Mucosa of stomach (tissue), 1 donor: Measurements from ENCODE around the gene EEF1AKMT2.
"Not testable (repeated sequence)": the region's sequence is repeated elsewhere in the genome, so short reads cannot be mapped to it uniquely, and the experiment has no call there.

ENCODE experiments used
- H3K27me3 ChIP-seq: one replicate; pipeline ENCODE4 v1.7.0; 2013; ENCODE audit warnings: mild to moderate bottlenecking, low read length; ENCODE audit not compliant: control insufficient read depth, insufficient read depth
- H3K36me3 ChIP-seq: one replicate; pipeline ENCODE4 v1.7.0; 2013; ENCODE audit warnings: low read length; ENCODE audit not compliant: control insufficient read depth, insufficient read depth
- H3K4me1 ChIP-seq: one replicate; pipeline ENCODE4 v1.7.0; 2013; ENCODE audit warnings: mild to moderate bottlenecking, low read length; ENCODE audit not compliant: control insufficient read depth, insufficient read depth
- H3K4me3 ChIP-seq: one replicate; pipeline ENCODE4 v1.7.0; 2013; ENCODE audit warnings: low read length
- H3K9ac ChIP-seq: one replicate; pipeline ENCODE4 v1.7.0; 2013; ENCODE audit warnings: mild to moderate bottlenecking, low read length, moderate library complexity
- H3K9me3 ChIP-seq: one replicate; pipeline ENCODE4 v1.7.0; 2013; ENCODE audit warnings: mild to moderate bottlenecking, low read length, moderate library complexity; ENCODE audit not compliant: control insufficient read depth
- donor health status: Pancreatic carcinoma.

The EEF1AKMT2 gene

DNA sequence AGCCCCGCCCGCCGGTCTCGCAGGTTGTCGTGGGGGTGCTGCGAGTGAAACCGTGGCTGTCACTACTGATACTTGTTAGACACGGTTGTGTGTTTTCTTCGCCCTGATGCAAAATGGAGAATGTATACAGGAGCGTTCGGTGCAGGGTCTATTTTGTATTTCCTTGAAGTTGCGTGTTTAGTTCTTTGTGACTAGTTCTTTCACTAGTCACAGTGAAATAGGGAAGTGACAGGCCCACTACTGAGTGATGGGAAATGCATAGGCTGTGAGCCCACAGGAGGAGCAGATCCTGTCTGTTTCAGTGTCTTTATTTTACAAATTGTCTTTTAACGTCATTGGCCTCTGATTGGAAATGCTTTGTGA lies 10.6 kb upstream of the EEF1AKMT2 start:
- Histone ChIP-seq H3K27me3 (no peaks in the 10 kb centered on the region), H3K4me1 (peaks cover 19% of the 10 kb centered on the region), H3K36me3 (no peaks in the 10 kb centered on the region), H3K4me3 (peak overlapping the region; percentile 75), H3K9ac (peak overlapping the region; percentile 97), H3K9me3 (no peaks in the 10 kb centered on the region)

DNA sequence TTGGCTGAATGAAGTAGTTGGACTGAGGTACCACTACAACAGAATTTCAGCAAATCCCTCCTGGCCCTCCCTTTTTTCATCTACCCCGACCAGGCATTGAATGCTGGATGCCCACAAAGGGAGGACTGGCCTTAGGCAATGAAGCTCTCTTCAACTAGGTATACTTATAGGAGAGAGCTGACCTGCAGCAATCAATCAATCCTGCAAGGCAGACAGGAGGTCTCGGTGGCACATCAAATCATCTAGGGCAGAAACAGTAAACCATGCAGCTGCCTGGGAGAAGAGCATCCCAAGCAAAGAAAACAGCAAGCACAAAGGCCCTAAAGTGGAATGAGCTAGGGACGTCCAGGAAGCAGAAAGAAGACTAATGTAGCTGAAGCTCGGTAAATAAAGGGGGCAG lies 7.5 kb upstream of the EEF1AKMT2 start:
- no peaks in the 10 kb centered on the region for H3K36me3 ChIP-seq
- no peak overlapping the region for H3K9ac ChIP-seq
- H3K9me3 ChIP-seq: no peaks in the 10 kb centered on the region
- H3K27me3 ChIP-seq: no peaks in the 10 kb centered on the region
- H3K4me3 ChIP-seq: no peak overlapping the region
- H3K4me1 ChIP-seq: peaks cover 19% of the 10 kb centered on the region

DNA sequence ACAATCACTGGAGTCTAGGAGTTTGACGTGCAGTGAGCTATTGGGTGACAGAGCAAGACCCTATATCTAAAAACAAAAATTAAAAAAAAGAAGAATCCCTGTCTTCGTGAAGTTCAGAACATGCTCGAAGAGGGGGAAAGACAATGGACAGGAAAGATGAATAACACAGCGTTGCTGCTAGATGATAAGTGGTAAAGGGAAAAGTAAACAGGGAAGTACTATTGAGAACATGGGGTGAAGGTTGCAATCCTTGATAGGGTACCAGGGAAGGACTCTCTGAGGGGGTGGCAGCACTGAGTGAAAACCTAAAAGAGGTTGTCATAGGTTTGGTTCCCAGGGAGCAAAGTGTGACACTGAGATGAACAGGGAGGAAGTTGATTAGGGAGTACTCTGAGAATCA lies 7.1 kb upstream of the EEF1AKMT2 start:
- no peak overlapping the region for H3K9ac ChIP-seq
- no peaks in the 10 kb centered on the region for H3K27me3 ChIP-seq
- H3K9me3 ChIP-seq: no peaks in the 10 kb centered on the region
- H3K4me1 ChIP-seq: peaks cover 19% of the 10 kb centered on the region
- H3K4me3 ChIP-seq: no peak overlapping the region
- H3K36me3 ChIP-seq: no peaks in the 10 kb centered on the region

DNA sequence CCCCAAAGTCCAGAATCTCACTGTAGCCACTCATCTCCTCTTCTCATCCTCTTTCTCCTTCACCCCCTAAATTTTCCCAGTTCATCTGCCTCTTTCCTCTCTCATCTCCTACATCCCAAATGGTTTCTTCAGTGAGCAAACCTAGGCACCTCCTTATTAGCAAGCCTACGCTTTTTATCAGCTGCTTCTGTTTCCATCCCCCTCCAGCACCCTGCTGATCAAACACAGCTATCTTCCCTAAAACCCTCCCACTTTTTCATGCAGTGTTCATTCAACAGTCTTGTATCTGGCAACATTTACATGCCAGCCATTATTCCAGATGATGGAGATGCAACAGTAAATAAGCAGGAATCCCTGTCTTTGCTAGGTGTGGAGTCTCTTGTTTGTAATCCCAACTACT lies 6.7 kb upstream of the EEF1AKMT2 start:
- Histone ChIP-seq H3K4me1 (peaks cover 19% of the 10 kb centered on the region), H3K9ac (no peak overlapping the region), H3K9me3 (no peaks in the 10 kb centered on the region), H3K27me3 (no peaks in the 10 kb centered on the region), H3K4me3 (no peak overlapping the region), H3K36me3 (no peaks in the 10 kb centered on the region)

DNA sequence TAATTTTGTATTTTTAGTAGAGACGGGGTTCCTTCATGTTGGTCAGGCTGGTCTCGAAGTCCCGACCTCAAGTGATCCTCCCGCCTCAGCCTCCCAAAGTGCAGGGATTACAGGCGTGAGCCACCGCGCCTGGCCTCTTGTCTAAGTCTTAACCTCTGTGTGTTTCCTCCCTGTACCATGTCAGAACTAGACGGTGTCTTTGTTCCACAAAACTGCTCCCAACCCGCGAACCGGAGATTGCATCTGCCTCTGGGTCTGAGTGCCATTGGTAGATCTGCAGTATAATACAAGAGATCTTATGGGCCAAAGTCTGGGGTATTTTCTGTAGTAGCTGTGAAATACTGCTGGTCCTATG lies 1.3 kb upstream of the EEF1AKMT2 start:
- Histone ChIP-seq H3K9ac (no peak overlapping the region), H3K9me3 (no peaks in the 10 kb centered on the region), H3K27me3 (no peaks in the 10 kb centered on the region), H3K4me1 (no peaks in the 10 kb centered on the region), H3K4me3 (no peak overlapping the region), H3K36me3 (no peaks in the 10 kb centered on the region)

DNA sequence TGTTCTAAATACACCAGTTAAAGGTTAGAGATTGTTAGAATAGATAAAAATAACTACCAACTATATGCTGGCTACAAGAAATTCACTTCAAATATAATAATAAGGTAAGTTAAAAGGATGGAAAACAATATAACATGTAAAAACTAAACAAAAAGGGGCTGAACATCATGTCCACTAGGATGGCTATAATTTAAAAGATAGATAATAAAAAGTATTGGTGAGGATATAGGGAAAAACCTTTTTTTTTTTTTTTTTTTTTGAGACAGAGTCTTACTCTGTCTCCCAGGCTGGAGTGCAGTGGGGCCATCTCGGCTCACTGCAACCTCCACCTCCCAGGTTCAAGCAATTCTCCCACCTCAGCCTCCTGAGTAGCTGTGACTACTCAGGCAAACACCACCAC lies 8.8 kb downstream of the EEF1AKMT2 start:
- not testable (repeated sequence) for H3K36me3 ChIP-seq, H3K4me3 ChIP-seq, H3K9me3 ChIP-seq, H3K4me1 ChIP-seq, H3K27me3 ChIP-seq, H3K9ac ChIP-seq

DNA sequence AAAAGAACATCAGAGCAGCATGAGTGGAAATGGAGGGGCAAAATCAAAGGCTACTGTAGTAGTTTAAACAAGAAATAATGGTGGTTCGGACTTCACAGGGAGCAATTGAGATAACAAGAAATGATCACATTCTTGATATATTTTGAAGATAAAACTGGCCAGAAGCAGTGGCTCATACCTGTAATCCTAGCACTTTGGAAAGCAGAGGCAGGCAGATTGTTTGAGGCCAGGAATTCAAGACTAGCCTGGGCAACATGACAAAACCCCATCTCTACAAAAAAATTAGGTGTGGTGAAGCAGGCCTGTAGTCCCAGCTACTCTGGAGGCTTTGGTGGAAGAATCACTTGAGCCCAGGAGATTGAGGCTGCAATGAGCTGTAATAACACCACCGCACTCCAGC lies 22.9 kb downstream of the EEF1AKMT2 start:
- Histone ChIP-seq H3K36me3 (no peaks in the 10 kb centered on the region), H3K4me1 (no peaks in the 10 kb centered on the region), H3K4me3 (no peak overlapping the region), H3K27me3 (no peaks in the 10 kb centered on the region), H3K9ac (no peak overlapping the region), H3K9me3 (no peaks in the 10 kb centered on the region)

DNA sequence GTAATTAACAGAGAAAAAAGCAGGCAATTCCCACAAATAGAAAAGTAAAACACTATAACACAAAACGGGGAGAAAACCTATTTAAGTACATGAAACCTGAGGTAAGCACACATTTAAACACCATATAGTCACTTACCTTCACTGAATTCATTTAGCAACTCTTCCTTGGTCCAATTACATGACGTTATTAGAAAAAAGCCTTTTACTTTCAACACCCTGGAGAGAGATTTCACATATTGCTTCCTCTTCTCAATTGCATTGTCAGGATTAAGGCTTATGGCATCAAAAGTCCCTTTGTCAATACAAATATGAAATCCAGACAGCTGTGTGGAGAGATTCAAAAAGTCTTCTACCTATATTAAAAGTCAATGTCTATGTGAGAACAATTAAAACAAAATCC lies 26.4 kb downstream of the EEF1AKMT2 start:
- no peaks in the 10 kb centered on the region for H3K9me3 ChIP-seq
- no peaks in the 10 kb centered on the region for H3K4me1 ChIP-seq
- H3K9ac ChIP-seq: no peak overlapping the region
- H3K4me3 ChIP-seq: no peak overlapping the region
- H3K27me3 ChIP-seq: no peaks in the 10 kb centered on the region
- H3K36me3 ChIP-seq: no peaks in the 10 kb centered on the region

DNA sequence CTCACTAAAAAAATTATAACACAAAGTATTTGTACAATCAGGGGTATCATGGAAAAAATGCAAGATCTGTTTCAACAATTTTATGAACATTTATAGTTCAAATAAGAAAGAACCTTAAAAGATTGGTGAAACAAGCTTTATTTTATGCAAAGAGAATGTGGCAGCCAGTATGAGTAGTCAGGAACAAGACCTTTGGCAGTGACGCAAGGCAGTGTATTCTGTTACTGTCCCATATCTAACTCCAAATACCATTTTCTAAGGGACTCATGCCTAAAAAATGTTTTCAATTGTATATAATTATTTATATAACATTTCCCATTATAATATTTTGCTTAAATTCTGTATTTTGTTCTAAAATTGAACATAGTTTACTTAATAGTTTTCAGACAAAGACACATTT lies 28.4 kb downstream of the EEF1AKMT2 start:
- Histone ChIP-seq H3K9me3 (no peaks in the 10 kb centered on the region), H3K27me3 (no peaks in the 10 kb centered on the region), H3K4me3 (no peak overlapping the region), H3K4me1 (no peaks in the 10 kb centered on the region), H3K9ac (no peak overlapping the region), H3K36me3 (no peaks in the 10 kb centered on the region)

DNA sequence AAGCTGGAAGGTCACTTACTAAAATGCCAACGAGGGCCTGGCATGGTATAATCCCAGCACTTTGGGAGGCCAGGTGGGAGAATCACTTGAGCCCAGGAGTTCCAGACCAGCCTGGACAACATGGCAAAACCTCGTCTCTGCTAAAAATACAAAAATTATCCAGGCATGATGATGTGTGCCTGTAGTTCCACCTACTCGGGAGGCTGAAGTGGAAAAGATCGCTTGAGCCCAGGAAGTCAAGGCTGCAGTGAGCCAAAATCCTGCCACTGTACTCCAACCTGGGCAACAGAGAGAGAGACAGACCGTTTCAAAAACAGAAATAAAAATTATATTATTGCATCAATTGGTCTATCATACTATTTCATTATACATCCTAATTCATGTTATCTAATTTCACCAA lies 29.4 kb downstream of the EEF1AKMT2 start:
- H3K9ac ChIP-seq: no peak overlapping the region
- H3K36me3 ChIP-seq: no peaks in the 10 kb centered on the region
- H3K4me3 ChIP-seq: no peak overlapping the region
- H3K9me3 ChIP-seq: no peaks in the 10 kb centered on the region
- no peaks in the 10 kb centered on the region for H3K4me1 ChIP-seq
- no peaks in the 10 kb centered on the region for H3K27me3 ChIP-seq

DNA sequence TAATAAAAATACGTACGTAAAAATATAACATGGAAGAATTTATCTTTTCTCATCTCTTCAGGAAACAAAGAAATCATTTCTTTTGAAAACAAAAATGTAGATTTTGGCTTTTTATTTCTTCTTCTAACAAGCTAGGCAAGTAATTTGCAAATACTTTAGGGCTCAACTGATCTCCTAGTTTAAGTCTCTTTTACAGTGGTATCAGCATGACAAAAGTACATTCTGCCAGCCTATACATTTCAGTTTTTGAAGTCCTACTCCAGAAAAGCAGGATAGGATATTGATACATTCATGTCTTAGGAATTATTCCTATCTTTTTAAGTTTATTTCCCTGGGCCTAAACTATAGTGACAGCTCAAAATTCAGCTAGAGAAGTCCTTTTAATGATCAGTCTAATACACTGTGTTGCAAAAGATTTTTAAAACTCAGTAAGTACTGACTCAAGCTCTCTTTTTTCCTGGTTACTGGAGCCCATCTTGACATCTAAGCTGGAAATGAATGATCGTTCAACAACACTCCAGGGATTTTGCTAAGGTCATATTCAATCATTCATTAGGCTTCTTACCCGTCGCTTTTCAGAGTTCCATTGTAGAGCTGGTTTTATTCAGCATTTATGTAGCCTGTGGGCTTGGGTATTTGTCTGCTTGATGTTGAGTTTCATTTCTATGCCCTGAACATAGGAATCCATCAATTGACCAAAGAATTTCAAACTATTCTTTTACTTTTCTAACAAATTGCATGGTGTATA lies 35.4 kb downstream of the EEF1AKMT2 start:
- Histone ChIP-seq H3K9ac (no peak overlapping the region), H3K27me3 (no peaks in the 10 kb centered on the region), H3K36me3 (no peaks in the 10 kb centered on the region), H3K9me3 (no peaks in the 10 kb centered on the region), H3K4me3 (no peak overlapping the region), H3K4me1 (peaks cover 12% of the 10 kb centered on the region)

DNA sequence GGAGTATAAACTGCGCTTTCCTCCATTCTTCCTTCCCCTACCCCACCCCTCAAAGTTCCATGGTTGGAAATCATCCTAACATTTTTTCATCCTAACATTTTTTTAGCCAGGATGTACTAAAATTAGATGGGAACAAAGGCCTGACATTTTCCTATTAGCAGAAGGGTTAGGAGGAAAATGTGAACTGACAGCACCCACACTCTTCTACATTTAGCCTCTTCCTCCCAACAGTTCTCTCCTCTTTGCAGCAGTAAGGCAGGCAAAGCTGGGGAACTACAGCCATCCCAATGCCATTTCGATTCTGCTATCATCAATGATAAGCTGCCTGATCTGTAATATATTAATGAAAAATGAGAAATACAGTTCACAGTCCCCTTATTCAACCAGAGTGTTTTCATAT lies 36.1 kb downstream of the EEF1AKMT2 start:
- no peaks in the 10 kb centered on the region for H3K36me3 ChIP-seq
- no peak overlapping the region for H3K4me3 ChIP-seq

DNA sequence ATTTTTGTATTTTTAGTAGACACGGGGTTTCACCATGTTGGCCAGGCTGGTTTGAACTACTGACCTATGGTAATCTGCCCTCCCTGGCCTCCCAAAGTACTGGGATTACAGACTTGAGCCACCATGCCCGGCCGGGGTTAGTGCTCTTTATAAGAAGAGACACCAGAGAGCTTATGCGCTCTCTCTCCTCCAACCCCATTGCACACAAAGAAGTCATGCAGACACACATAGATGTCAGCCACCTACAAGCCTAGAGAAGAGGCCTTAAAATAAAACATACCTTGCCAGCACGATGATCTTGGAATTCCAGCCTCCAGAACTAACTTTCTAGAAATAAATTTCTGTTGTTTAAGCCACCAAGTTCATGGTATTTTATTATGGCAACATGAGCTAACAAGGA lies 37.5 kb downstream of the EEF1AKMT2 start:
- no peaks in the 10 kb centered on the region for H3K27me3 ChIP-seq
- H3K36me3 ChIP-seq: no peaks in the 10 kb centered on the region
- H3K4me3 ChIP-seq: no peak overlapping the region
- no peak overlapping the region for H3K9ac ChIP-seq
- peaks cover 22% of the 10 kb centered on the region for H3K4me1 ChIP-seq
- no peaks in the 10 kb centered on the region for H3K9me3 ChIP-seq

More for the DNA sequence above, 36.1 kb downstream of the EEF1AKMT2 start:
- H3K9me3 ChIP-seq: no peaks in the 10 kb centered on the region
- H3K4me1 ChIP-seq: peaks cover 12% of the 10 kb centered on the region
- H3K9ac ChIP-seq: no peak overlapping the region
- H3K27me3 ChIP-seq: no peaks in the 10 kb centered on the region
